IMR-90 (cell line): ENCODE results near the gene STON2. TPM values are rescaled to one million over a fixed set of nuclear protein-coding genes. Genes with fewer than 3 reads are reported as not detected.

Experiments
- ATAC-seq: fragments of 200-7000 bp; cut with Tn5 transposase; 2 replicates; pipeline ENCODE4 v1.9.1; 2020; ENCODE audit warnings: low read depth, mild to moderate bottlenecking, moderate library complexity
- BruUV-seq: library from RNA; stranded (reverse); fragments of 400-500 nt; replicated peaks from 2 replicates; lab custom pipeline; 2021; lab: Mats Ljungman, UMichigan
- CTCF ChIA-PET: fragments of 300-600 bp; formaldehyde crosslinking; extraction: SDS; loops from one replicate; lab custom pipeline; 2021; ENCODE audit warnings: antibody characterized with exemption; lab: Yijun Ruan, JAX
- POLR2A ChIA-PET: fragments of 300-600 bp; sonication (Branson Sonifier 250); formaldehyde crosslinking; loops from one replicate; lab custom pipeline; 2022; ENCODE audit warnings: antibody characterized with exemption; ENCODE audit not compliant: unreplicated experiment; lab: Charles Lee
- DNase-seq: peaks from one replicate; pipeline ENCODE4 v3.0.0; 2013
- H2AFZ ChIP-seq: replicated peaks from 2 replicates; pipeline ENCODE3; 2013; ENCODE audit warnings: low read length, mild to moderate bottlenecking; ENCODE audit not compliant: poor library complexity
- H2AK5ac ChIP-seq: 2 replicates; pipeline ENCODE4 v1.6.1; 2013; ENCODE audit warnings: low read depth, low read length, inconsistent platforms
- H2AK9ac ChIP-seq: replicated peaks from 2 replicates; pipeline ENCODE3; 2013; ENCODE audit warnings: mild to moderate bottlenecking, low read depth, low read length, moderate library complexity; ENCODE audit not compliant: poor library complexity
- H2BK120ac ChIP-seq: 2 replicates; pipeline ENCODE4 v1.6.1; 2013; ENCODE audit warnings: low read depth, low read length, inconsistent platforms
- H2BK15ac ChIP-seq: 3 replicates; pipeline ENCODE4 v1.6.1; 2013; ENCODE audit warnings: low read depth, low read length, inconsistent platforms
- H2BK20ac ChIP-seq: 2 replicates; pipeline ENCODE4 v1.6.1; 2013; ENCODE audit warnings: low read depth, mild to moderate bottlenecking, inconsistent platforms, low read length, moderate library complexity
- H2BK5ac ChIP-seq: 2 replicates; pipeline ENCODE4 v1.6.1; 2013; ENCODE audit warnings: mild to moderate bottlenecking, low read depth, low read length, inconsistent platforms; ENCODE audit not compliant: poor library complexity, severe bottlenecking
- H3K14ac ChIP-seq: replicated peaks from 2 replicates; pipeline ENCODE4 v1.6.1; 2013; ENCODE audit warnings: low read depth, low read length, inconsistent platforms
- H3K18ac ChIP-seq: 2 replicates; pipeline ENCODE4 v1.6.1; 2013; ENCODE audit warnings: low read depth, low read length, control low read depth
- H3K23ac ChIP-seq: 2 replicates; pipeline ENCODE4 v1.6.1; 2013; ENCODE audit warnings: low read depth, low read length, inconsistent platforms
- H3K27ac ChIP-seq: 2 replicates; pipeline ENCODE4 v1.5.1; 2013; ENCODE audit warnings: mild to moderate bottlenecking, control low read depth, low read length; ENCODE audit not compliant: insufficient read depth
- H3K27me3 ChIP-seq: 2 replicates; pipeline ENCODE4 v1.6.1; 2013; ENCODE audit warnings: low read length; ENCODE audit not compliant: control insufficient read depth, insufficient read depth
- H3K36me3 ChIP-seq: 2 replicates; pipeline ENCODE4 v1.6.1; 2013; ENCODE audit warnings: low read length, mixed read lengths; ENCODE audit not compliant: control insufficient read depth, insufficient read depth
- H3K4ac ChIP-seq: 2 replicates; pipeline ENCODE4 v1.6.1; 2013; ENCODE audit warnings: low read depth, low read length, inconsistent platforms
- H3K4me1 ChIP-seq: 2 replicates; pipeline ENCODE4 v1.6.1; 2013; ENCODE audit warnings: low read length, mixed read lengths; ENCODE audit not compliant: control insufficient read depth, insufficient read depth
- H3K4me2 ChIP-seq: 2 replicates; pipeline ENCODE4 v1.6.1; 2013; ENCODE audit warnings: low read depth, mild to moderate bottlenecking, control low read depth, low read length, moderate library complexity
- H3K4me3 ChIP-seq: 2 replicates; pipeline ENCODE4 v1.5.1; 2013; ENCODE audit warnings: low read depth, mild to moderate bottlenecking, control low read depth, low read length, moderate library complexity; ENCODE audit not compliant: insufficient read depth
- H3K56ac ChIP-seq: 2 replicates; pipeline ENCODE4 v1.6.1; 2013; ENCODE audit warnings: low read length, inconsistent platforms; ENCODE audit not compliant: insufficient read depth; ENCODE audit errors: extremely low read depth
- H3K79me1 ChIP-seq, 2 experiments: 2 replicates each; pipeline ENCODE4 v1.6.1; 2013; ENCODE audit warnings: low read length in 2 of 2, inconsistent platforms in 1 of 2, low read depth in 1 of 2
- H3K9ac ChIP-seq: 2 replicates; pipeline ENCODE4 v1.6.1; 2013; ENCODE audit warnings: low read depth, low read length, control low read depth
- H3K9me1 ChIP-seq: 2 replicates; pipeline ENCODE4 v1.6.1; 2013; ENCODE audit warnings: low read length, inconsistent platforms; ENCODE audit not compliant: insufficient read depth
- H3K9me3 ChIP-seq: 2 replicates; pipeline ENCODE4 v1.6.1; 2013; ENCODE audit warnings: low read length; ENCODE audit not compliant: control insufficient read depth, insufficient read depth
- H4K20me1 ChIP-seq: 2 replicates; pipeline ENCODE4 v1.6.1; 2013; ENCODE audit warnings: low read length, inconsistent platforms; ENCODE audit not compliant: insufficient read depth
- H4K5ac ChIP-seq: 2 replicates; pipeline ENCODE4 v1.6.1; 2013; ENCODE audit warnings: mild to moderate bottlenecking, low read depth, low read length, control low read depth
- H4K8ac ChIP-seq, 2 experiments: 2 replicates each; pipeline ENCODE4 v1.6.1; 2013; ENCODE audit warnings: low read depth in 2 of 2, low read length in 2 of 2, control low read depth in 1 of 2, inconsistent platforms in 1 of 2
- H4K91ac ChIP-seq: 2 replicates; pipeline ENCODE4 v1.6.1; 2013; ENCODE audit warnings: low read depth, low read length, inconsistent platforms; ENCODE audit not compliant: insufficient read depth
- CEBPB ChIP-seq: IDR thresholded peaks from 2 replicates; pipeline ENCODE4 v1.6.1; 2012; ENCODE audit warnings: low read depth, low read length, improper control_type of control experiment
- CHD1 ChIP-seq: IDR thresholded peaks from 2 replicates; pipeline ENCODE4 v1.6.1; 2012; ENCODE audit warnings: low read depth, low read length, improper control_type of control experiment
- FOS ChIP-seq: fragments of 150-350 bp; IDR thresholded peaks from 2 replicates; pipeline ENCODE4 v1.6.1; 2016; ENCODE audit warnings: low read depth, low read length
- MAFK ChIP-seq: IDR thresholded peaks from 2 replicates; pipeline ENCODE4 v1.6.1; 2012; ENCODE audit warnings: low read depth, low read length, improper control_type of control experiment
- MAZ ChIP-seq: IDR thresholded peaks from 2 replicates; pipeline ENCODE4 v1.6.1; 2012; ENCODE audit warnings: low read depth, mild to moderate bottlenecking, low read length, improper control_type of control experiment, moderate library complexity, borderline replicate concordance
- MXI1 ChIP-seq: IDR thresholded peaks from 2 replicates; pipeline ENCODE4 v1.6.1; 2012; ENCODE audit warnings: low read depth, mild to moderate bottlenecking, low read length, moderate library complexity, borderline replicate concordance
- NFE2L2 ChIP-seq: fragments of 150-350 bp; IDR thresholded peaks from 2 replicates; pipeline ENCODE4 v1.6.1; 2016; ENCODE audit warnings: low read depth, mild to moderate bottlenecking, low read length
- POLR2A ChIP-seq: IDR thresholded peaks from 2 replicates; pipeline ENCODE4 v1.6.1; 2012; ENCODE audit warnings: mild to moderate bottlenecking, low read depth, low read length
- RFX5 ChIP-seq: IDR thresholded peaks from 2 replicates; pipeline ENCODE4 v1.8.0; 2012; ENCODE audit warnings: low read depth, mild to moderate bottlenecking, low read length, moderate library complexity
- SMC3 ChIP-seq: fragments of 150-350 bp; IDR thresholded peaks from 2 replicates; pipeline ENCODE4 v1.6.1; 2016; ENCODE audit warnings: low read depth, mild to moderate bottlenecking, antibody characterized with exemption, low read length, moderate library complexity
- WGBS, 2 experiments: methylation state at CpG; one replicate each; pipeline versions ENCODE4 v1.1.5 to v1.1.7; 2013; ENCODE audit warnings: missing lambda C conversion rate in 2 of 2; ENCODE audit not compliant: insufficient read length in 1 of 2; ENCODE audit errors: extremely low coverage in 2 of 2; 5-methylcytosine and 5-hydroxymethylcytosine counted together
- dilution Hi-C: fragments of 300-500 bp; cut with HindIII; formaldehyde crosslinking; loops from one replicate; pipeline ENCODE4 v1.14.3; 2018; ENCODE audit warnings: low sequenced_read_pairs; ENCODE audit not compliant: unreplicated experiment
- in situ Hi-C: fragments of 300-500 bp; cut with MboI; formaldehyde crosslinking; loops from 3 replicates; pipeline ENCODE4 v1.14.3; 2019; ENCODE audit warnings: low sequenced_read_pairs, inconsistent platforms, mixed read lengths
- intact Hi-C: fragments of 100-400 bp; cut with micrococcal nuclease; formaldehyde crosslinking; loops from 2 replicates; pipeline ENCODE4 v1.10.0; 2022
- polyA plus RNA-seq, 3 experiments: library from polyadenylated mRNA; depleted of rRNA; stranded (reverse); fragments of >200 nt; gene quantifications; 2 replicates each; pipeline ENCODE4 v1.2.3, GENCODE V29; 2012; ENCODE audit warnings: low replicate concordance in 1 of 3
- total RNA-seq: library from RNA; depleted of rRNA; stranded (reverse); fragments of >200 nt; gene quantifications from 2 replicates; pipeline ENCODE4 v1.2.3, GENCODE V29; 2012
- TF ChIP-seq, protein P1 (sequence below): fragments of 150-350 bp; IDR thresholded peaks from 2 replicates; pipeline ENCODE4 v1.6.1; 2017; ENCODE audit warnings: mild to moderate bottlenecking, antibody characterized with exemption, low read length, low read depth

STON2 gene
- total and polyA plus RNA-seq, 2 of the 4 experiments (the other 2 are of a cell fraction) = not detected

DNA sequence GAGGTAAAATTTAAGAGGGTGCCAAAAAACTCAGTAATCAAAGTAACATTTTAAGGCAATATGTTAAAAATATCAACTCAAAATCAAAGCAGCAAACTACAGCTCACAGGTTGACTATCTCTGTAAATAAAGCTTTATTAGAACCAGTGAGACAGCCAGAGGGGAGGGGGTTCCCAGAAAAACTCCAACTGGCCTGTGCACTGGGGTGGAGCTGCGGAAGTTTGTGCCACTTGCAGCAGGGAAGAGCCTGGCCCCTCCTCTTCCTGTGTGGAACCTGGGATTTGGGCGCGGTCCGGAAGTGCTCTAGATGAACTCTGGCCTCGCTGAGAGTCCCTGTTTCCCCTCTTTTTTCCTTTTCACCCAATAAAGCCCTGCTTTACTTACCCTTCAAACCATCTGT lies 8.1 kb downstream of the STON2 start:
- in situ Hi-C loops = no loop called here
- Histone ChIP-seq H3K18ac (no peak overlapping the region), H2BK20ac (no peak overlapping the region), H3K56ac (no peak overlapping the region), H3K4me2 (no peak overlapping the region), H3K4me1 (no peaks in the 10 kb centered on the region), H3K9me1 (no peaks in the 10 kb centered on the region), H3K4me3 (no peak overlapping the region), H3K27me3 (no peaks in the 10 kb centered on the region), H4K91ac (no peak overlapping the region), H2AK9ac (no peak overlapping the region), H3K79me1 (no peaks in the 10 kb centered on the region), H3K23ac (no peak overlapping the region), H2BK120ac (no peak overlapping the region), H4K5ac (no peak overlapping the region), H3K14ac (no peak overlapping the region), H2BK5ac (no peak overlapping the region), H3K36me3 (no peaks in the 10 kb centered on the region), H3K4ac (no peak overlapping the region), H4K20me1 (no peaks in the 10 kb centered on the region), H2BK15ac (no peak overlapping the region), H3K9ac (no peak overlapping the region), H4K8ac (no peak overlapping the region), H2AK5ac (no peak overlapping the region), H3K9me3 (no peaks in the 10 kb centered on the region), H3K27ac (no peak overlapping the region), H2AFZ (no peak overlapping the region)
- 50% methylated on average over 4 of the region's 5 CpGs; no CpG with 5 or more reads in 1 of the 2 experiments for WGBS, 2 experiments
- ChIA-PET CTCF (no interaction called here), POLR2A (no interaction called here)
- ATAC-seq (no peak), DNase-seq (no peak)
- TF ChIP-seq MAFK = no peak
- no peak for TF ChIP-seq FOS
- no peak for TF ChIP-seq POLR2A
- no peak for TF ChIP-seq MXI1
- no peak for TF ChIP-seq NFE2L2
- no peak for TF ChIP-seq CEBPB
- TF ChIP-seq MAZ = no peak
- no peak for TF ChIP-seq SMC3
- TF ChIP-seq, protein P1, sequence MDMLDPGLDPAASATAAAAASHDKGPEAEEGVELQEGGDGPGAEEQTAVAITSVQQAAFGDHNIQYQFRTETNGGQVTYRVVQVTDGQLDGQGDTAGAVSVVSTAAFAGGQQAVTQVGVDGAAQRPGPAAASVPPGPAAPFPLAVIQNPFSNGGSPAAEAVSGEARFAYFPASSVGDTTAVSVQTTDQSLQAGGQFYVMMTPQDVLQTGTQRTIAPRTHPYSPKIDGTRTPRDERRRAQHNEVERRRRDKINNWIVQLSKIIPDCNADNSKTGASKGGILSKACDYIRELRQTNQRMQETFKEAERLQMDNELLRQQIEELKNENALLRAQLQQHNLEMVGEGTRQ = no peak
- no peak for TF ChIP-seq CHD1
- TF ChIP-seq RFX5 = no peak
- BruUV-seq = no TSS peak
- dilution Hi-C loops = no loop called here
- intact Hi-C loops = no loop called here
